ENCODE results near the gene ZNF569.

Gene ZNF569

GRCh38 chr19:37511186-37511585, 43.9 kb upstream of the ZNF569 start:
- Histone ChIP-seq H3K4me3 (replicated peaks; ENCODE audit: insufficient read depth, low read length) (no peak overlapping the region), H3K27me3 (ENCODE audit: insufficient read depth, poor library complexity, severe bottlenecking) (no peaks in the 10 kb centered on the region), H3K27ac (replicated peaks) (no peak overlapping the region)
- TF ChIP-seq GABPA (IDR thresholded peaks at IDR 0.05; ENCODE audit: low read depth) (no peak), CTCF (IDR thresholded peaks at IDR 0.05; ENCODE audit: insufficient read depth, low read length) (no peak), SPI1 (IDR thresholded peaks at IDR 0.05; ENCODE audit: borderline replicate concordance, low read depth) (no peak), POLR2AphosphoS5 (IDR thresholded peaks at IDR 0.05; ENCODE audit: low read depth) (no peak), REST (IDR thresholded peaks at IDR 0.05; ENCODE audit: insufficient replicate concordance, low read depth) (no peak)
- no peak for DNase-seq (ENCODE audit: low read depth in 1 of 2, low spot score in 1 of 2)

GRCh38 chr19:37507167-37507464, 39.9 kb upstream of the ZNF569 start:
- Histone ChIP-seq H3K27me3 (ENCODE audit: insufficient read depth, poor library complexity, severe bottlenecking) (no peaks in the 10 kb centered on the region), H3K4me3 (replicated peaks; ENCODE audit: insufficient read depth, low read length) (peak overlapping the region; percentile 45), H3K27ac (replicated peaks) (peak overlapping the region; percentile 79)
- no peak for DNase-seq (ENCODE audit: low read depth in 1 of 2, low spot score in 1 of 2)
- TF ChIP-seq GABPA (IDR thresholded peaks at IDR 0.05; ENCODE audit: low read depth) = no peak
- no peak for TF ChIP-seq POLR2AphosphoS5 (IDR thresholded peaks at IDR 0.05; ENCODE audit: low read depth)
- TF ChIP-seq SPI1 (IDR thresholded peaks at IDR 0.05; ENCODE audit: borderline replicate concordance, low read depth) = no peak
- no peak for TF ChIP-seq CTCF (IDR thresholded peaks at IDR 0.05; ENCODE audit: insufficient read depth, low read length)
- no peak for TF ChIP-seq REST (IDR thresholded peaks at IDR 0.05; ENCODE audit: insufficient replicate concordance, low read depth)

GRCh38 chr19:37506387-37507166, 39.3 kb upstream of the ZNF569 start, which contains the start of gene ZNF793:
Gene ZNF793, plus strand, starts transcription at chr19:37506939. Its CDS starts 16,501 bp downstream, at chr19:37523440.
- TF ChIP-seq REST (IDR thresholded peaks at IDR 0.05; ENCODE audit: insufficient replicate concordance, low read depth) = peak; percentile 48
- no peak for TF ChIP-seq CTCF (IDR thresholded peaks at IDR 0.05; ENCODE audit: insufficient read depth, low read length)
- peak; percentile 63 for TF ChIP-seq POLR2AphosphoS5 (IDR thresholded peaks at IDR 0.05; ENCODE audit: low read depth)
- peak; percentile 51 to 74 for DNase-seq (ENCODE audit: low read depth in 1 of 2, low spot score in 1 of 2)
- peak within 1 kb of the TSS; percentile 45 for H3K4me3 ChIP-seq (replicated peaks; ENCODE audit: insufficient read depth, low read length)
- no peaks in the 10 kb centered on the region for H3K27me3 ChIP-seq (ENCODE audit: insufficient read depth, poor library complexity, severe bottlenecking)
- H3K27ac ChIP-seq (replicated peaks) = peak within 1 kb of the TSS; percentile 79

All from HL-60 (cell line).